HG02610 (cell line): ENCODE results near the gene SLC18A2.
"Not testable (repeated sequence)": the region's sequence is repeated elsewhere in the genome, so short reads cannot be mapped to it uniquely, and the experiment has no call there.

ENCODE experiments used
- ATAC-seq: cut with Tn5 transposase; IDR thresholded peaks from one replicate; pipeline ENCODE4 v1.9.1; 2021; ENCODE audit warnings: mild to moderate bottlenecking, moderate library complexity; ENCODE audit not compliant: unreplicated experiment

Gene SLC18A2

DNA sequence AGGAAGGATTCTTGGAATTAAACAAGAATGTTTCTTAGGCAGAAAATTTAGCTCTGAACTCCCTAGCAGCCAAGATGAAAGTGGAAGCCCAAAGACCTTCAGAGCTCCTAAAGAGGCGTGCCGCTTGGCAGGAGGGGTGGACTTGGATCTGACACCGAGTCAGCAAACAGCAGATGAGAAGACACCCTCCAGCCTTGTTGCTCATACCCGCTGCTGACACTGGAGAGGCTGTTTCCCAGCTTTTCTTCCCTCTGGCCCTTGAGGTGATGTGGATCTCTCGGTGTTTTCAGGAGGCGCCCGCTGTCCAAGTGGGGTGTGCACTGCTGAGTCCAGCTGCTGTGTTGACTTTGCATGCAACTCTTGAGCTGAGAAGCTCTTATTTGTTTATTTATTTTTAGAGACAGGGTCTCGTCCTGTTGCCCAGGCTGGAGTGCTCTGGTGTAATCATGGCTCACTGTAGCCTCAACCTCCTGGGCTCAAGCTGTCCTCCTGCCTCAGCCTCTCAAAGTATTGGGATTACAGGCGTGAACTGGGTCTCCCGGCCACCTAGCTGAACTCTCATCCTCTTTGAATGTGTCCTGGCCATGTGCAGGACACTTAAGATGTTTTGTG is 21.5 kb downstream of the SLC18A2 start:
- ATAC-seq: no peak

DNA sequence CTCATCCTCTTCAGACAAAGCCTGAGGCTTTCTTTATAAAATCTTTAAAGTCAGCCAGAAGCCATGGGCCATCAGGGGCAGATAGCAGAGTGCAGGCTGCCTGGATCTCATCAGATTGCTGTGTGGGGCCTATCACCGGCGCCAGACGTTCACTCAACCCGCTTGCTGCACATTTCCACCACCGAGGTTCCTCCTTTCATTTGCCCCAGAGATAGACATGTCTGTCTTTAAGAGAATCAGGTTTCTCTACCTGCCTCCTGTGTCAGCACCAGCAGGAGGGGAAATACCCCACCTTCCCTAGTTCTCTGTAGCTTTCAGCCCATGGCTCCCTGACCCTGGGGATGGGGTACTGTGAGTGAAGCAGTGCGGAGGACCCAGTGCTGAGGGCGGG is 22.0 kb downstream of the SLC18A2 start:
- no peak for ATAC-seq

DNA sequence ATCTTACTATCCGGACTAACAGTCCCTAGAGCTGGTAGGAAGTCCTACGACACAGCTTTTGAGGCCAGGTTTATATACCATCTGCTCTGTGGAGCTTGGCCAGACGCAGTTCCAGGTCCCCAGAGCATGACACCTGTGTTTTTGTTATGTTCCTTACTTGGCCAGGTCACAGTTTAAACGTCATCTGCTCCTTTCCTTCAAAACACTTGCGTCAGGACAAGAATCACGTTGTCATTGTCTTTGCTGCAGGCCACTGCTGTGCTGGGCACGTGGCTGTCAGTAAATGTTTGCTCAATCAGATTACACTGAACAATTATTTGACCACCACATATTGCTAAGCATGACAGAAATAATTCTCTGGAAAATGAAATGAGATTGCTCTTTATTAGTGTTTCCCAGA is 23.9 kb downstream of the SLC18A2 start:
- no peak for ATAC-seq

DNA sequence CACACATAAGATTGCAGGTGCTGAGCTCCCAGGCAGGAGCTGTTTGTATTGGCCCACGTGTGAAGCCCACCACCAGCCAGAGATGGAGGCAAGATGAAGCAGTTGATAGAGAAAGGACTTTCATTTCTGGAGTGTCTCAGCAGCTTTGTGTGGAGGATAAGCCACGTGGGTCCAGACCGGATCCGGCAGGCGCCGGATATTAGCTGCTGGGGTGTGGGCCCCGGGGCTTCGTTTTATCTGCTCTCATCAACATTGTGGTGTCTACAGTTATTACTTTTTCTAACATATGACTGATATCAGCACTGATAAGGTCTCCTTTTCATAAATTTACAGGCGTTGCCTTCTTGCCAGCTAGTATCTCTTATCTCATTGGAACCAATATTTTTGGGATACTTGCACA is 25.5 kb downstream of the SLC18A2 start:
- ATAC-seq: no peak

DNA sequence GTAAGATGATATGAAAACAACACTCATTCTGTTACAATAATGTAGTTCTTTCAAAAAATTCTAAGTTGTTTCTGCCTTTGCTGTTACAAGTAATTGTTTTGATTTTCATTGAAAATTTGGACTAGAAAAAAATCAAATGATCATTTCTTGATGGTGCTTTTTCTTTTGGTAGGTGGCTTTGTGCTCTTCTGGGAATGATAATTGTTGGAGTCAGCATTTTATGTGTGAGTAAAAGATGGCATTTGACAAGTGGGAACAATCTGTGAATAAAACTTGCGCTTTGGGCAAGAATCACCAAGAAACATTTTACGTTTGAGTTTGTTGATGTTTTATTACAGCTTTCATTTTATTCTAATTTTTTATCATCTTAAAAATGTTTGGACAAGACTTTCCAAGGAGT is 25.9 kb downstream of the SLC18A2 start:
- no peak for ATAC-seq

DNA sequence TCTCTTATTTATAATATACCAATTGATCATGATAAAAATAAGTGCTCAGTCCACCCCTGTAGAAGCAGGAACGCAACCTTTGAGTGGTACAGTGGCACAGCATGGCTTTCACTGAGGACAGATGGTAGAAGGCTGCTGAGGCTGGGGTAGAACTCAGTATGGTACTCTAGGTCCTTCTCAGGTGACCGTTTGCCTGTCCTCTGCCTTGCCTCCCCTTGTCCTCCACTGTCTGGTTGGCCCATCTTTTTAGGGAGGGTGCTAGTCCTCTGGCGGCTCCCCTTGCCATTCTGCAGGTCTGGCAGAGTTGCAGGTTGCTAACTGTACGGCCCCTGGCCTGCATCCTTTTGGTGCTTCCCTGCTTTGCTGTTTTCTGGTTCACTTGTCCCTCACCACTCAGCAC is 27.3 kb downstream of the SLC18A2 start:
- no peak for ATAC-seq

DNA sequence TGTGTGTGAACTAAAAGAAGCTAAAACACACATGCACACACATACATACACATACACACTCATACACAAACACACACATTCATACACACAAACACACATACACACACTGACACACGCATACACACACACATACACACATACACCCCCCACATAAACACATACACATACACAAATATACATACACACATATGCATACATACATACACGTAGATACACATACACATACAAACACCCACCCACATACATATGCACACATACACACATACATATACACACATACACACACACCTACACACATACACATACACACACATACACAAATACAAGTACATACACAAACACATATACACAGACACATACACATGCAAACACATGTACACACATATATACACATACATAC is 28.0 kb downstream of the SLC18A2 start:
- ATAC-seq: no peak

DNA sequence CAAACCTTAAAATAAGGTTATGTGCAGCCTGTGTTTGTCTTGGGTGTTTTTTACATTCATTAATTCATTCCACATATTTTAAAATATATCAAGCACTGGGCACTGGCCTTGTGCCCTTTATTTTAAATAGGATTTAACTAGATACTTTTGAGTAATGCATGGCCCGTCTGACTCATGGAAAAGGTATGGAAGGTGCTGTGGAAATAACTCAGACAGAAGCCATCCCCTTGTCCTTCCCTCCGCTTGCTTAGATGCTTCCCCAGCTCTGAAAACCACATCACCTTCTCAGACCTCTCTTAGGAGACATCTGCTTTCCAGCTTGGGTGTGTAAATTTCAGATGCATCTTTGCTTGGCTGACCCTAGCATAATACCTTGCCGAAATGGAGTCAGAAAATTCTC is 30.5 kb downstream of the SLC18A2 start:
- ATAC-seq: no peak

DNA sequence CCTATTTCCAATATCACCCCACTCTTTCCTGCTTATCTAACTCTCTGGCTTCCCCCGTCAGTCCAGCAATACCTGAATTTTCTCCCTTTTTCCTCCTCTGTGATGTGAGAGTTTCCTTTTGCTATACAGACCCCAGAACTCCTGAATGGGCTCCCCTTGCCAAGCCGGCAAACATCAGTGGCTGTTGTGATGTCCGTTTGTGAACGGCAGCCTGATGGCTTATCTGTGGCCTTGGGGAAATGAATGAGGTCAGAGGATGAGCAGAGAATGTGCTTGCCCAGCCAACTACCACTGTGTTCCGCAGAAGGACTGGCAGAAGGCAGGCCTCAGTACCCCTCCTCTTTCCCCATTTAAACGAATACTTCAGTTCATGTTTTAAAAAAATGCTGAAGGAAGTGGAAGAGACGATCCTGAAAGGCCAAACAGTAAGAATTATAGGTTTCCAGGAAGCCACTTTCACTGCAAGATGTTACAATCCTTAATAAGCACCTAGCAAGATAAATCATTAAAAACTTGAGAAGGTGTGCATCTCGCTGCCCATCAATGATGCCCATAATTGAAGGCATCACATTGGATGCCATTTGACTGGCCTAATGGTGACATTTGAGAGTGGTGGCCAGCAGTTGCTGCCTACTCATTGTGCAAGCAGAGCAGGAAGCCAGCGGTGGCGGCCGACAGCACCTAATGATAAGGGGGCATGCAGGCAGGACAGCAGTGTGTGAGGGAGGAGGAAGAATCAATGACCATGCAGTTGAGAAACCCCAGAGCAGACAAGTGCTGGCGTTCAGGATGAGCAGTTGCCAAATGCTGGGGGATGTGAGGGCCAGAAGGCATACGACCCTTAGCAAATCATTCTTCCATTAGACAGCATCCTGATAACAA is 31.5 kb downstream of the SLC18A2 start:
- no peak for ATAC-seq

DNA sequence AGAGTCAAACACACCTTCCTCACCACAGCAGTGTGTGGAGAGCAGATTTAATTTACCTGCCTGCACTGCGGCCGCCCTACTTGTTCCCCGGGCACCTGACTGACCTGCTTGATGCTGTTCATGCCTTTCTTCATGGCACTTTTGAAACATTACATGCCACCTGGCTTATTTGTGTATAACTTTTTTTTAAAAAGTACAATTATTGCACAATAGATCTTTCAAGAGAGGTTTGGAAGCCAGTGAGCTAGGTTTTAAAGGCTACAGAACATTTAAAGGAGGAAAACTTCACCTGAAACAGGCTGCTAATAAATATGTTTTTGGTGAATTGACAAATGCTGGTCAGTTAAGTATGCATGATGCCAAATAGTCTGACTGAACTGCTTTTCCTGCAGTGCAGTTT is 33.1 kb downstream of the SLC18A2 start:
- no peak for ATAC-seq

DNA sequence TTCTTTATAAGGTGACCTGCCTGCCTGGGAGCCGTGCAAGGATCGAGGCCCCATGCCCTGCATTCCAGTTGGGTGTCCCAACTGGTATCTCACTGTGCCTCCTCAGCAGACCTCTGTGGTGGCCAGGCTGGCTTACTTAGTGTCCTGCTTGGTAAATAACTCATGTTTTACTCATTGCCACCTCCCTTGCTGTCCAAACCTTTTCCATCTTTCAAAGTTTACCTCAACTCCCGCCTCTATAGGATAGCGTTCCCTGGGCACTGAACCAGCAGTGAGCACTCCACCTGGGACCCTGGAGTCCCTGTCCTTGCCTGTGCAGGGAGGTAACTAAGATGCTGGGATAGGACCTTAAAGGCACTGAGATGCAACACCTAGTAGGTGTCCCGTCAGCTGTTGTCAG is 33.6 kb downstream of the SLC18A2 start:
- no peak for ATAC-seq

DNA sequence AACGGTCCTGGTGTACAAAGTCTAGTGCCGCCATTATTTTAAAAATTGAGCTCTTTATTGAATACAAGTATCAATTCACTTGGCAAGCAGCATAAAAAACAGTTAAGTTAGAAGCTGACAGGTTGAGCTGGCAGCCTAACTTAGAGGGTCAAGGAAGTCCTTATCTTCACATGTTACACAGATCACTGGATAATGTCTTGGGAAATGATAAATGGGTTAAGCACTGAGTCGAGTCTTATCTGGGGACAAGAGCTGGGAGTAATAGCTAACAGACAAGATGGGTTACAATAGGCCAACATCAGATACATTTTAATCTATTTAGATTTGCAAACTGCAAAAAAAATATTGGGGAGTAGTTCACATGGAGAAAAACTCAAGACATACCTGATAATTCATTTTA is 34.2 kb downstream of the SLC18A2 start:
- ATAC-seq: no peak

DNA sequence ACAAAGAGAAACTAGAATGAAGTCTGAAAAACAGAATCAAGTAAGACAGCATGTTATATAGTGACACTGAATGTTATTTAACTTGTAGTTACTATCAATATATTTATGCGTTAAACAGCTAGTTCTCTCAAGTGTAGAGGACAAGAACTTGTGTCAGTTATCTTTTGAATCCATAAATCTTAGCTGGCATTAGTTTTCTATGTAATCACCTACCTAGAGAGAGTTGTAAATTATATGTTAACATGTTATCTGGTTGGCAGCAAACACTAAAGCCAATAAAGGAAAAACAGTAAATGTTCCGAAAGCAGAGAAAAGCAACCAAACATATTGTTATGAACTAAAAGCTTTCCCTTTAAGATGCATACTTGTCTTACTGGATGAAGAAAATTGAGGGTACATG is 36.8 kb downstream of the SLC18A2 start:
- ATAC-seq: no peak

DNA sequence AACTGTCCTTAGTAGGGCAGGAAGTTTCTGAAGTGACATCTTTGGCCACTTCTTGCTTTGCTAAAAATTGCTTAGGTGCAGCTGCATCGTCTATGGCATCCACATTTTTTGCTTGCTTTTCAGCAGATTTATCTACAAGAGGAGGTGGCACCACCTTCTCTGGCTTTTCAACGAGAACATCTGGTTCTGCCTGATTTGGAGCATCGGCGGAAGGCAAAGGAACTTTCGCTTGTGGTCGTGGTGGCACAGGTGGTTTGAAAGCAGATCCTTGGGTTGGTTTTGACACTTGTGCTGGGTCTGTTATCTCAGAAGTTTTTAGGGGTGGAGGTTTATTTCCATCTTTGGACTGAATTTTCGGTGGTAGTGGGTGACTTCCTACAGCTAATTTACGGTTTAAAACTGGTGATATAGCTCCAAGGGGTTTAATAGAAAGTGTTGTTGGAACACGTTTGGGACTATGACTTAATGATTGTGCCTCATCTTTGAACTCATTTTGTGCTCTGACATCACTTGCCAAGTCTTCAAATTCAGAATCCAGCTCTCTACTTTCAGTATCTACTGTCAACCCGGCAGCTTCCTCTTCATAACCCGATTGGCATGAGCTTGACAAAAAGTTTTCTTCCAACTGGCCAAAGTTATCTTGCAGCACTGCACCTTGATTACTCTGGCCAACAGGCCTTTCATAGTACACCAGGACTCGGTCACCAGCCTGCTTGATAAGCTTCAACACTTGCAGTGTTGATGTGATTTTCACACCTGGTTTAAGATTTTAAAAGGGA is 44.0 kb downstream of the SLC18A2 start:
- no peak for ATAC-seq

DNA sequence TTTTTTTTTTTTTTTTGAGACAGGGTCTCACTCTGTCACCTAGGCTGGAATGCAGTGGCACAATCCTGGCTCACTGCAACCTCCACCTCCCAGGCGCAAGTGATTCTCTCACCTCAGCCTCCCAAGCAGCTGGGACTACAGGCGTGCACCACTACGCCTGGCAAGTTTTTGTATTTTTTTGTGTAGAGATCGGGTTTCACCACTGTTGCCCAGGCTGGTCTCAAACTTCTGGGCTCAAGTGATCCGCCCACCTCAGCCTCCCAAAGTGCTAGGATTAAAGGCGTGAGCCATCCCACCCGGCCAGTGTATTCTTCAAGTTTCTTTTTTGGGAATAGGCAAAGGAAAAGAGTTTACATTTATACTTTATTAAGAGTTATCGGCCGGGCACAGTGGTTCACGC is 50.0 kb downstream of the SLC18A2 start:
- ATAC-seq: not testable (repeated sequence)

DNA sequence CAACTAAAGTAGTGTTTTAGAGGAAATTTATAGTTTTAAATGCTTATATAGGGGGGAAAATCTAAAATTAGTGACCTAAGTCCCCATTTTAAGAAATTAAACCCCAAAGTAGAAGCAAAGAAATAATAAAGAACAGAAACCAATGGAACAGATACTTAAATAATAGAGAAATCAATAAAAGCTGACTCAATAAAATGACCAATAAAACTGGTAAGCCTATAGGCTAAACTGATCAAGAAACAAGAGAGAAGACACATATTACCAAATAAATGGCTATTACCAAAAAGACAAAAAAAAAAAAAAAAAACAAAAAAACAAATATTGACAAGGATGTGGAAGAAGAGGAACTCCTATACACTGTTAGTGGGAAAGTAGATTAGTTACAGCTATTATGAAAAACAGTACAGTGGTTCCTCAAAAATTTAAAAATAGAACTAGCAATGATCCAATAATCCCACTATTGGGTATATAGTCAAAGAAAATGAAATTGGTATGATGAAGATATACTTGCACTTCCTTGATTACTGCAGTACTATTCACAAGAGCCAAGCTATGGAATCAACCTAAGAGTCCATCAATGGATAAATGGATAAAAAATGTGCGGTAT is 53.2 kb downstream of the SLC18A2 start:
- no peak for ATAC-seq

DNA sequence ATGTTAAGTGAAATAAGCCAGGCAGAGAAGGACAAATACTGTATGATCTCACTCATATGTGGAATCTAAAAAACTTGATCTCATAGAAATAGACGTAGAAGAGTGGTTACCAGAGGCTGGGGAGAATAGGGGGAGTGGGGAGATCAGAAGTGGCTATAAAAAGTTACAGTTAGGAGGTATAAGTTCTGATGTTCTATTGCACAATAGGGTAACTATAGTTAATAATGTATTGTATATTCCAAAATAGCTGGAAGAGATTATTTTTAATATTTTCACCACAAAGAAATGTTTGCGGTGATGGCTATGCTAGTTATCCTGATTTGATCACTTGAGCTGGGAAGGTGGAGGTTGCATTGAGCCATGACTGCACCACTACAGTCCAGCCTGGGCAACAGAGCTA is 53.8 kb downstream of the SLC18A2 start:
- ATAC-seq: no peak

DNA sequence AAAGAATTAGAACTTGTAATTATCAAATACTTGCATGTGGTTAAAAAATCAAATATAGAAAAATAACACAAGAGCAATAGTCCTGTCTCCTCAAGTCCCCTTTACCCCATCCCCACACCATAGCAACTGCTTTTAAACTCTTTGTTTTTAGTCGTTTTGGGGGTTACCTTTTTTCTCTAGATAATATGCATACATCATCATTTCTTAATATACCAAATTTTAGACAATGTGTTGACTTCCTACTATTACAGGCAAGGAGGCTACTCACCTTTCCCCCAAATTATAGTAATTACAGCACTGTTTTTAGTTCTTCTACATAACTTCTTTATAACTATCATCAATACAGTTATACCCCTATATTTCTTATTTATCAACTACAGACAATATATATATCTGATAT is 57.3 kb downstream of the SLC18A2 start:
- no peak for ATAC-seq

DNA sequence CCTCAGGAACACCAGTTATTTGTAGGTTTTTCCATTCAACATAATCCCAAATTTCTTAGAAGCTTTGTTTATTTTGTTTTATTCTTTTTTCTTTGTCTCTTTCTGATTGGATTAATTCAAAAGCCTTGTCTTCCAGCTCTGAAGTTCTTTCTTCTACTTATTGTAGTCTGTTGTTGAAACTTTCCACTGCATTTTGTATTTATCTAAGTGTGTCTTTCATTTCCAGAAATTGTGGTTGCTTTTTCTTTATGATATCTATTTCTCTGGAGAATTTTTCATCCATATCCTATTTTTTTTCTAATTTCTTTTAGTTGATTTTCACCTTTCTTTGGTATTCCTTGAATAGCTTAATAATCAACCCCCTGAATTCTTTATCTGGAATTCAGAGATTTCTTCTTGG is 58.5 kb downstream of the SLC18A2 start:
- no peak for ATAC-seq

DNA sequence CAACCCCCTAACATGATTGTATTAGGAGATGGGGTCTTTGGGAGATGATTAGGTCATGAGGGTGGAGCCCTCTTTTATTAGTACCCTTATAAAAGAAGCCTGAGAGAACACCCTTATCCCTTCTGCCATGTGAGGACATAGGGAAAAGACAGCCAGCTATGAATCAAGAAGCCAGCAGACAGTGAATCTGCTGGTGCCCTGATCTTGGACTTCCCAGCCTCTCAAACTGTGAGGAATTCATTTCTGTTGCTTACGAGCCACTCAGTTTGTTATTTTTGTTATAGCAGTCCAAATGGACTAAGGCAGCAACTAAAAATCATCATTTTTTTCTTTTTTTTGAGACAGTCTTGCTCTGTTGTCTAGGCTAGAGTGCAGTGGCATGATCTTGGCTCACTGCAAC is 59.8 kb downstream of the SLC18A2 start:
- no peak for ATAC-seq

DNA sequence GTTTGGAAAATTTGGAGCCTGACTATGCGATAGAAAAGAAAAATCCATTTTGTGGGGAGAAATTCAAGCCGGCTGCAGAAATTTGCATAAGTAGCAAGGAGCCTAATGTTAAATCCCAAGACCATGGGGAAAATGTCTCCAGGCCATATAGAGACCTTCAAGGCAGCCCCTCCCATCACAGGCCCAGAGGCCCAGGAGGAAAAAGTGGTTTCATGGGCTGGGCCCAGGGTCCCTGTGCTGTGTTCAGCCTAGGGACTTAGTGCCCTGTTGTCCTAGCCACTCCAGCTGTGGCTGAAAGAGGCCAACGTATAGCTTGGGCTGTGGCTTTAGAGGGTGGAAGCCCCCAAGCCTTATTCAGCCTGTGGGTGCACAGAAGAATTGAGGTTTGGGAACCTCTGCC is 62.5 kb downstream of the SLC18A2 start:
- not testable (repeated sequence) for ATAC-seq
